GM19023 (cell line): Measurements from ENCODE around the gene NARS2.
"Not testable (repeated sequence)": the region's sequence is repeated elsewhere in the genome, so short reads cannot be mapped to it uniquely, and the experiment has no call there.

ENCODE experiments used
- ATAC-seq: cut with Tn5 transposase; IDR thresholded peaks from one replicate; pipeline ENCODE4 v1.9.1; 2021; ENCODE audit warnings: mild to moderate bottlenecking, moderate library complexity; ENCODE audit not compliant: unreplicated experiment

The NARS2 gene

GRCh38 chr11:78574386-78575381 lies at the start of gene NARS2:
NARS2 (minus strand) TSS chr11:78574864; CDS start chr11:78574488, 376 bp downstream.
- peak; percentile 96 for ATAC-seq

GRCh38 chr11:78622666-78623065 lies 48.0 kb upstream of the NARS2 start:
- no peak for ATAC-seq

- no peak for ATAC-seq
Observed at GRCh38 chr11:78620159-78620558, 45.5 kb upstream of the NARS2 start.

- ATAC-seq, result no peak
Observed at GRCh38 chr11:78615724-78616123, 41.1 kb upstream of the NARS2 start.

- no peak for ATAC-seq
Observed at GRCh38 chr11:78613378-78613813, 38.7 kb upstream of the NARS2 start.

- no peak for ATAC-seq
Observed at GRCh38 chr11:78612721-78613377, 38.2 kb upstream of the NARS2 start.

GRCh38 chr11:78609321-78609720 lies 34.7 kb upstream of the NARS2 start:
- not testable (repeated sequence) for ATAC-seq

GRCh38 chr11:78607696-78608095 lies 33.0 kb upstream of the NARS2 start:
- no peak for ATAC-seq

- ATAC-seq, result no peak
Observed at GRCh38 chr11:78606667-78607066, 32.0 kb upstream of the NARS2 start.

GRCh38 chr11:78605296-78605695 lies 30.6 kb upstream of the NARS2 start:
- ATAC-seq, result no peak

- ATAC-seq, result no peak
Observed at GRCh38 chr11:78603792-78604191, 29.1 kb upstream of the NARS2 start.

GRCh38 chr11:78602771-78603170 lies 28.1 kb upstream of the NARS2 start:
- not testable (repeated sequence) for ATAC-seq

GRCh38 chr11:78601066-78601465 lies 26.4 kb upstream of the NARS2 start:
- not testable (repeated sequence) for ATAC-seq

- not testable (repeated sequence) for ATAC-seq
Observed at GRCh38 chr11:78597579-78597978, 22.9 kb upstream of the NARS2 start.

GRCh38 chr11:78595436-78596130 lies 20.9 kb upstream of the NARS2 start:
- ATAC-seq, result no peak

- no peak for ATAC-seq
Observed at GRCh38 chr11:78594814-78595213, 20.1 kb upstream of the NARS2 start.

GRCh38 chr11:78588517-78588916 lies 13.9 kb upstream of the NARS2 start:
- no peak for ATAC-seq

GRCh38 chr11:78587446-78587845 lies 12.8 kb upstream of the NARS2 start:
- no peak for ATAC-seq

GRCh38 chr11:78586452-78587046 lies 11.9 kb upstream of the NARS2 start:
- no peak for ATAC-seq

- ATAC-seq, result no peak
Observed at GRCh38 chr11:78583889-78584288, 9.2 kb upstream of the NARS2 start.

GRCh38 chr11:78577495-78577894 lies 2.8 kb upstream of the NARS2 start:
- no peak for ATAC-seq
